ENCODE results near the gene KRT20. TPM values are rescaled to one million over a fixed set of nuclear protein-coding genes. Genes with fewer than 3 reads are reported as not detected.

KRT20 gene
- polyA plus RNA-seq, 3 donors: not detected

GRCh38 chr17:40833882-40834281 lies 51.2 kb downstream of the KRT20 start:
- H3K27me3 Mint-ChIP-seq (ENCODE audit: low read depth in 3 of 3): peaks cover 2 to 8% (median 3%) of the 10 kb centered on the region in 3 donors
- H3K9me3 Mint-ChIP-seq: peaks cover 0 to 3% (median 2%) of the 10 kb centered on the region in 7 donors

DNA sequence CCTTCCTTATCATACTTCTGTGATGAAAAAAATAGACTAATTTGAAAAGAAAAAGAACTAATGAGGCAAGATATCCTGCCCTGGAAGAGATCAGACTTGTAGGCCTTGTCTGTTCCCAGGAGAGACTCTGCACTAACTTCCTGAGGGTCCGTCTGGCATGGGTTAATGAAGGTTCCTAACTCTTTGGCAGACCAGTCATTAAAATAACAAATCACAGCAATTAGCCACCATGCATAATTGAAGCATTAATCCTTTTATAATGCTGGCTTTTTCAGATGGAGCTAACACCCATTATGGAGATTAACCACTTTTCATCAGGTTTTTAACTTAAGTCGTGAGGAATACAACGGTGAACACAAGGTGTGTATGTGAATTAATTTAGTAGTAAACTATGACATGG lies 52.2 kb downstream of the KRT20 start:
- Mint-ChIP-seq H3K9me3 (peaks cover 0 to 3% (median 2%) of the 10 kb centered on the region in 7 donors), H3K36me3 (no peaks in the 10 kb centered on the region), H3K27ac (no peak overlapping the region), H3K27me3 (ENCODE audit: low read depth in 3 of 3) (peaks cover 2 to 5% (median 2%) of the 10 kb centered on the region in 3 donors), H3K4me3 (no peak overlapping the region), H3K4me1 (no peaks in the 10 kb centered on the region)
- no peaks in the 10 kb centered on the region for H3K79me2 ChIP-seq (ENCODE audit: insufficient read depth, low read length)
- no peaks in the 10 kb centered on the region for H4K20me1 ChIP-seq (ENCODE audit: insufficient read depth, low read length)
- H2AFZ ChIP-seq (ENCODE audit: insufficient read depth, low read depth, low read length, poor library complexity, severe bottlenecking): no peak overlapping the region
- no peaks in the 10 kb centered on the region for H3K36me3 ChIP-seq (replicated peaks in 1 of 2; ENCODE audit: control insufficient read depth in 1 of 2, insufficient read depth in 2 of 2, low read length in 2 of 2)
- no peak for DNase-seq
- no peaks in the 10 kb centered on the region for H3K27me3 ChIP-seq (ENCODE audit: control insufficient read depth in 2 of 2, insufficient read depth in 2 of 2, low read length in 2 of 2)
- H3K4me2 ChIP-seq (replicated peaks; ENCODE audit: extremely low read depth, low read length, poor library complexity, severe bottlenecking): no peak overlapping the region
- no peak overlapping the region for H3K4me3 ChIP-seq (replicated peaks in 1 of 3; ENCODE audit: low read depth in 2 of 3, low read length in 3 of 3)
- H3K4me1 ChIP-seq (ENCODE audit: control insufficient read depth in 1 of 2, insufficient read depth in 2 of 2, low read length in 2 of 2): no peaks in the 10 kb centered on the region
- H3K27ac ChIP-seq (ENCODE audit: low read depth in 1 of 2, low read length in 2 of 2): no peak overlapping the region
- no peaks in the 10 kb centered on the region for H3K9me3 ChIP-seq (replicated peaks in 1 of 2; ENCODE audit: control insufficient read depth in 1 of 2, insufficient read depth in 1 of 2, low read length in 2 of 2)
- intact Hi-C loops (cut with micrococcal nuclease): no loop called here
- TF ChIP-seq, protein P1, sequence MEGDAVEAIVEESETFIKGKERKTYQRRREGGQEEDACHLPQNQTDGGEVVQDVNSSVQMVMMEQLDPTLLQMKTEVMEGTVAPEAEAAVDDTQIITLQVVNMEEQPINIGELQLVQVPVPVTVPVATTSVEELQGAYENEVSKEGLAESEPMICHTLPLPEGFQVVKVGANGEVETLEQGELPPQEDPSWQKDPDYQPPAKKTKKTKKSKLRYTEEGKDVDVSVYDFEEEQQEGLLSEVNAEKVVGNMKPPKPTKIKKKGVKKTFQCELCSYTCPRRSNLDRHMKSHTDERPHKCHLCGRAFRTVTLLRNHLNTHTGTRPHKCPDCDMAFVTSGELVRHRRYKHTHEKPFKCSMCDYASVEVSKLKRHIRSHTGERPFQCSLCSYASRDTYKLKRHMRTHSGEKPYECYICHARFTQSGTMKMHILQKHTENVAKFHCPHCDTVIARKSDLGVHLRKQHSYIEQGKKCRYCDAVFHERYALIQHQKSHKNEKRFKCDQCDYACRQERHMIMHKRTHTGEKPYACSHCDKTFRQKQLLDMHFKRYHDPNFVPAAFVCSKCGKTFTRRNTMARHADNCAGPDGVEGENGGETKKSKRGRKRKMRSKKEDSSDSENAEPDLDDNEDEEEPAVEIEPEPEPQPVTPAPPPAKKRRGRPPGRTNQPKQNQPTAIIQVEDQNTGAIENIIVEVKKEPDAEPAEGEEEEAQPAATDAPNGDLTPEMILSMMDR (IDR thresholded peaks at IDR 0.05): no peak
- no peak overlapping the region for H3K9ac ChIP-seq (ENCODE audit: insufficient read depth, low read length, poor library complexity, severe bottlenecking)
- WGBS (ENCODE audit: insufficient coverage): no CpG with 5 or more reads among the region's 3 CpGs

More at GRCh38 chr17:40833882-40834281, 51.2 kb downstream of the KRT20 start:
- Mint-ChIP-seq H3K27ac (no peak overlapping the region), H3K4me1 (no peaks in the 10 kb centered on the region), H3K36me3 (no peaks in the 10 kb centered on the region), H3K4me3 (no peak overlapping the region)
- TF ChIP-seq, protein P1 (IDR thresholded peaks at IDR 0.05): no peak
- Histone ChIP-seq H3K36me3 (replicated peaks in 1 of 2; ENCODE audit: control insufficient read depth in 1 of 2, insufficient read depth in 2 of 2, low read length in 2 of 2) (no peaks in the 10 kb centered on the region), H3K9ac (ENCODE audit: insufficient read depth, low read length, poor library complexity, severe bottlenecking) (no peak overlapping the region), H3K27me3 (ENCODE audit: control insufficient read depth in 2 of 2, insufficient read depth in 2 of 2, low read length in 2 of 2) (peaks cover 0 to 2% of the 10 kb centered on the region in 2 donors), H4K20me1 (ENCODE audit: insufficient read depth, low read length) (no peaks in the 10 kb centered on the region), H3K79me2 (ENCODE audit: insufficient read depth, low read length) (no peaks in the 10 kb centered on the region), H3K27ac (ENCODE audit: low read depth in 1 of 2, low read length in 2 of 2) (no peak overlapping the region), H2AFZ (ENCODE audit: insufficient read depth, low read depth, low read length, poor library complexity, severe bottlenecking) (no peak overlapping the region), H3K4me3 (replicated peaks in 1 of 3; ENCODE audit: low read depth in 2 of 3, low read length in 3 of 3) (no peak overlapping the region), H3K4me1 (ENCODE audit: control insufficient read depth in 1 of 2, insufficient read depth in 2 of 2, low read length in 2 of 2) (no peaks in the 10 kb centered on the region), H3K4me2 (replicated peaks; ENCODE audit: extremely low read depth, low read length, poor library complexity, severe bottlenecking) (no peak overlapping the region), H3K9me3 (replicated peaks in 1 of 2; ENCODE audit: control insufficient read depth in 1 of 2, insufficient read depth in 1 of 2, low read length in 2 of 2) (no peaks in the 10 kb centered on the region)
- intact Hi-C loops (cut with micrococcal nuclease): no loop called here
- no peak for DNase-seq
